IPS-18a (cell line): ENCODE measurements around the gene ADAMTS12.

Experiments
- H3K27ac ChIP-seq: one replicate; pipeline ENCODE4 v1.5.1; 2013; ENCODE audit warnings: low read length
- H3K27me3 ChIP-seq: one replicate; pipeline ENCODE4 v1.6.1; 2013; ENCODE audit warnings: mild to moderate bottlenecking, low read length; ENCODE audit not compliant: control insufficient read depth, insufficient read depth
- H3K36me3 ChIP-seq: one replicate; pipeline ENCODE4 v1.6.1; 2013; ENCODE audit warnings: low read depth, low read length; ENCODE audit not compliant: control insufficient read depth
- H3K4me1 ChIP-seq: one replicate; pipeline ENCODE4 v1.6.1; 2013; ENCODE audit warnings: low read depth, low read length; ENCODE audit not compliant: control insufficient read depth
- H3K4me3 ChIP-seq: one replicate; pipeline ENCODE4 v1.5.1; 2013; ENCODE audit warnings: low read length
- H3K9ac ChIP-seq: one replicate; pipeline ENCODE4 v1.6.1; 2013; ENCODE audit warnings: mild to moderate bottlenecking, low read length, moderate library complexity
- H3K9me3 ChIP-seq: one replicate; pipeline ENCODE4 v1.6.1; 2013; ENCODE audit warnings: low read depth, low read length; ENCODE audit not compliant: control insufficient read depth

Gene ADAMTS12

GRCh38 chr5:33601881-33602280, 289.9 kb downstream of the ADAMTS12 start:
- H3K9ac ChIP-seq, result no peak overlapping the region
- H3K9me3 ChIP-seq, result no peaks in the 10 kb centered on the region
- H3K27ac ChIP-seq, result no peak overlapping the region
- no peaks in the 10 kb centered on the region for H3K27me3 ChIP-seq
- no peaks in the 10 kb centered on the region for H3K36me3 ChIP-seq
- no peak overlapping the region for H3K4me3 ChIP-seq
- no peaks in the 10 kb centered on the region for H3K4me1 ChIP-seq

DNA sequence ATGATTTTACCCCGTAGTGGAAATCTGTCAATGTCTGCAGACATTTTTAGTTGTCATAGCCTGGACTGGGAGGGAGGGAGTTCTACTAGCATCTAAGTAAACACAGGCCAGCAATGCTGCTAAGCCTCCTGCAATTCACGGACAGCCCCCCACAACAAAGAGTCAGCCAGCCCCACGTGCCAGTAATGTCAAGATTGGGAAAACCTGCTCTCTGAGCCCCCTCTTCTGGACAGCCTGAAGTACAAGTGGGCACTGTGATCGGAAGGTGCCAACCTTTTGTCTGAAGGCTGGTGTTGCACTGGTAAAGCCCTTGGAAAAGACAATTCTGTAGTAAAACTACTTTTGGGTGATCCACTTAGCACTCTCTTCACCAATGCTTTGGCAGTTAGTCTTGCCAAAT, 296.5 kb downstream of the ADAMTS12 start:
- Histone ChIP-seq H3K36me3 (no peaks in the 10 kb centered on the region), H3K27me3 (no peaks in the 10 kb centered on the region), H3K27ac (no peak overlapping the region), H3K9me3 (no peaks in the 10 kb centered on the region), H3K4me1 (no peaks in the 10 kb centered on the region), H3K4me3 (no peak overlapping the region), H3K9ac (no peak overlapping the region)

- Histone ChIP-seq H3K36me3 (no peaks in the 10 kb centered on the region), H3K9me3 (no peaks in the 10 kb centered on the region), H3K27me3 (no peaks in the 10 kb centered on the region), H3K27ac (no peak overlapping the region), H3K9ac (no peak overlapping the region), H3K4me1 (peaks cover 1% of the 10 kb centered on the region), H3K4me3 (no peak overlapping the region)
Measured at GRCh38 chr5:33594006-33594405, 297.8 kb downstream of the ADAMTS12 start.

DNA sequence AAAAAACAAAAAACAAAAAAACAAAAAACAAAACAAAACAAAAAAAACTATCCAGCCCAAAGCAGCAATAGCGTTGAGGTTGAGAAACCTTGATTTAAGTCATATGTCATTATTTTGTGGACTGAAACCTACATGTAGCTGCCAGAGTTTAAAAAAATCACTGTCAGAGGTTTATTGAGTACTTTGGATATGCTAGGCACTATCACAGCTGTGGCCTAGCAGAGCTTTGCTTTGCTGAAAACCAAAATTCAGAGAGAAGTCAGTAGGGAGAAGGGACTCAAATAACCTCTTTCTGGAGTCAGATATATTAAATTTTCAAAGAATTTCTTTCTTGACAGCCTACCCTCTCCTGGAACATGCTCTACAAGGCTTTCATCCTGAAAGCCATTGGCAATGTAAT, 299.5 kb downstream of the ADAMTS12 start:
- Histone ChIP-seq H3K9me3 (no peaks in the 10 kb centered on the region), H3K27ac (no peak overlapping the region), H3K27me3 (no peaks in the 10 kb centered on the region), H3K4me1 (peaks cover 3% of the 10 kb centered on the region), H3K9ac (no peak overlapping the region), H3K4me3 (no peak overlapping the region), H3K36me3 (no peaks in the 10 kb centered on the region)

GRCh38 chr5:33588654-33589372, 303.0 kb downstream of the ADAMTS12 start:
- Histone ChIP-seq H3K27me3 (no peaks in the 10 kb centered on the region), H3K4me3 (no peak overlapping the region)

DNA sequence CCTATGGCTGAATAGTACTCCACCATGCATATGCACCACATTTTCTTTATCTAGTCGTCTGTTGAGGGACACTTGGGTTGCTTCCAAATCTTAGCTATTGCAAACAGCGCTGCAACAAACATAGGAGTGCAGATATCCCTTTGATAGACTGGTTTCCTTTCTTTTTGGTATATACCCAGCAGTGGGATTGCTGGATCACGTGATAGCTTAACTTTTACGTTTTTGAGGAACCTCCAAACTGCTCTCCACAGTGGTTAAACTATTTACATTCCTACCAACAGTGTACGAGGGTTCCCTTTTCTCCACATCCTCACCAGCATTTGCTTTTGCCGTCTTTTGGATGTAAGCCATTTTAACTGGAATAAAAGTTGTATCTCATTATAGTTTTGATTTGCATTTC, 308.5 kb downstream of the ADAMTS12 start:
- Histone ChIP-seq H3K27me3 (no peaks in the 10 kb centered on the region), H3K4me3 (no peak overlapping the region), H3K9ac (no peak overlapping the region), H3K27ac (no peak overlapping the region), H3K4me1 (no peaks in the 10 kb centered on the region), H3K9me3 (no peaks in the 10 kb centered on the region), H3K36me3 (no peaks in the 10 kb centered on the region)

More at GRCh38 chr5:33588654-33589372, 303.0 kb downstream of the ADAMTS12 start:
- H3K36me3 ChIP-seq, result no peaks in the 10 kb centered on the region
- no peaks in the 10 kb centered on the region for H3K9me3 ChIP-seq
- no peak overlapping the region for H3K27ac ChIP-seq
- peaks cover 3% of the 10 kb centered on the region for H3K4me1 ChIP-seq
- no peak overlapping the region for H3K9ac ChIP-seq

GRCh38 chr5:33582417-33582816, 309.4 kb downstream of the ADAMTS12 start:
- Histone ChIP-seq H3K4me3 (no peak overlapping the region), H3K9ac (no peak overlapping the region), H3K4me1 (no peaks in the 10 kb centered on the region), H3K27me3 (no peaks in the 10 kb centered on the region), H3K36me3 (no peaks in the 10 kb centered on the region), H3K9me3 (no peaks in the 10 kb centered on the region), H3K27ac (no peak overlapping the region)

GRCh38 chr5:33579789-33580188, 312.0 kb downstream of the ADAMTS12 start:
- no peaks in the 10 kb centered on the region for H3K4me1 ChIP-seq
- no peak overlapping the region for H3K4me3 ChIP-seq
- no peak overlapping the region for H3K9ac ChIP-seq
- H3K27me3 ChIP-seq, result no peaks in the 10 kb centered on the region
- no peak overlapping the region for H3K27ac ChIP-seq
- no peaks in the 10 kb centered on the region for H3K9me3 ChIP-seq
- no peaks in the 10 kb centered on the region for H3K36me3 ChIP-seq

- Histone ChIP-seq H3K9ac (no peak overlapping the region), H3K4me1 (no peaks in the 10 kb centered on the region), H3K27me3 (no peaks in the 10 kb centered on the region), H3K27ac (no peak overlapping the region), H3K36me3 (no peaks in the 10 kb centered on the region), H3K4me3 (no peak overlapping the region), H3K9me3 (no peaks in the 10 kb centered on the region)
Measured at GRCh38 chr5:33579152-33579551, 312.6 kb downstream of the ADAMTS12 start.

GRCh38 chr5:33576726-33577590, 314.8 kb downstream of the ADAMTS12 start:
- Histone ChIP-seq H3K36me3 (no peaks in the 10 kb centered on the region), H3K4me3 (no peak overlapping the region), H3K4me1 (no peaks in the 10 kb centered on the region), H3K9me3 (no peaks in the 10 kb centered on the region), H3K9ac (no peak overlapping the region), H3K27ac (no peak overlapping the region), H3K27me3 (no peaks in the 10 kb centered on the region)

DNA sequence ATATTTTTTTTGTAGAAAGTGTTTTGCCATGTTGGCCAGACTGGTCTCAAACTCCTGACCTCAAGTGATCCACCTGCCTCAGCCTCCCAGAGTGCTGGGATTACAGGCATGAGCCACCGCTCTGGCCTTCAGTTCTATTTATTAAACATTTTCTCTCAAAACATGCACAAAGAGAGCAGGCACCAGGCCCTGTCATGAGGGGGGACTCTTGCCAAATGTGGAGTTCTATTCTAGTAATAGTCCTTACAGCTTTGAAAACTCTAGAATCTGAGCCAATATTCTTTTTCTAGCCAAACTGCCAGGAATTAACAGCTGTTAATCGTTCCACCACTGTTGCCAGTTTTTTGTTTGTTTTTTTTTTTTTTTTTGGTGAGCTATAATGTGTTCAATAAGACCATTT, 326.5 kb downstream of the ADAMTS12 start:
- Histone ChIP-seq H3K9me3 (no peaks in the 10 kb centered on the region), H3K27ac (no peak overlapping the region), H3K9ac (no peak overlapping the region), H3K4me1 (peaks cover 14% of the 10 kb centered on the region), H3K36me3 (no peaks in the 10 kb centered on the region), H3K4me3 (no peak overlapping the region), H3K27me3 (no peaks in the 10 kb centered on the region)
